ENCODE measurements around the gene IGFL3. TPM values are rescaled to one million over a fixed set of nuclear protein-coding genes. Genes with fewer than 3 reads are reported as not detected.
A peak's percentile ranks its signal among the peaks of the same experiment; 100 is the strongest.

The IGFL3 gene
- total RNA-seq, 2 donors from 2014 or later: not detected

DNA sequence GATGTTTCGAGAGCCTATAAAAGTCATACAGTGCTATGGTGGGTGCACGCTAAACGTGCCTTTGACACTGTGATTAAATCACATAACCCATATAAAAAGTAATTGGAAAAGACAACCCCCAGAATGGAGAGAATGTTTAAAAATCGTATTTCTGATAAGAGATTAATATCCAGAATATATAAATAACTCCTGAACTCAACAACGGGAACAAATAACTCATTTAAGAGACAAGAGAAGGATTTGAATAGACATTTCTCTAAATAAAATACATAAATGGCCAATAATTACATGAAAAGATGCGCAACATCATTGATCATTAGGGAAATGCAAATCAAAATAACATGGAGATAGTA, 46.7 kb downstream of the IGFL3 start:
- H3K4me3 ChIP-seq: no peak overlapping the region
- H3K9me3 ChIP-seq: no peaks in the 10 kb centered on the region
- 15% methylated on average over 6 of the region's 6 CpGs for WGBS, 2 donors
- H3K36me3 ChIP-seq (replicated peaks in 1 of 2; ENCODE audit: insufficient read depth in 1 of 2, low read depth in 2 of 2): no peaks in the 10 kb centered on the region
- no peak overlapping the region for H3K27ac ChIP-seq
- no peak for TF ChIP-seq POLR2A (IDR thresholded peaks at IDR 0.05)
- TF ChIP-seq CTCF (IDR thresholded peaks at IDR 0.05): peak in 1 of 7 experiments; percentile 2
- peaks cover 11% of the 10 kb centered on the region for H3K4me1 ChIP-seq
- intact Hi-C loops (cut with DNase I): no loop called here
- DNase-seq (no peak), ATAC-seq (no peak)
- peaks cover 0 to 14% of the 10 kb centered on the region in 2 donors for H3K27me3 ChIP-seq

DNA sequence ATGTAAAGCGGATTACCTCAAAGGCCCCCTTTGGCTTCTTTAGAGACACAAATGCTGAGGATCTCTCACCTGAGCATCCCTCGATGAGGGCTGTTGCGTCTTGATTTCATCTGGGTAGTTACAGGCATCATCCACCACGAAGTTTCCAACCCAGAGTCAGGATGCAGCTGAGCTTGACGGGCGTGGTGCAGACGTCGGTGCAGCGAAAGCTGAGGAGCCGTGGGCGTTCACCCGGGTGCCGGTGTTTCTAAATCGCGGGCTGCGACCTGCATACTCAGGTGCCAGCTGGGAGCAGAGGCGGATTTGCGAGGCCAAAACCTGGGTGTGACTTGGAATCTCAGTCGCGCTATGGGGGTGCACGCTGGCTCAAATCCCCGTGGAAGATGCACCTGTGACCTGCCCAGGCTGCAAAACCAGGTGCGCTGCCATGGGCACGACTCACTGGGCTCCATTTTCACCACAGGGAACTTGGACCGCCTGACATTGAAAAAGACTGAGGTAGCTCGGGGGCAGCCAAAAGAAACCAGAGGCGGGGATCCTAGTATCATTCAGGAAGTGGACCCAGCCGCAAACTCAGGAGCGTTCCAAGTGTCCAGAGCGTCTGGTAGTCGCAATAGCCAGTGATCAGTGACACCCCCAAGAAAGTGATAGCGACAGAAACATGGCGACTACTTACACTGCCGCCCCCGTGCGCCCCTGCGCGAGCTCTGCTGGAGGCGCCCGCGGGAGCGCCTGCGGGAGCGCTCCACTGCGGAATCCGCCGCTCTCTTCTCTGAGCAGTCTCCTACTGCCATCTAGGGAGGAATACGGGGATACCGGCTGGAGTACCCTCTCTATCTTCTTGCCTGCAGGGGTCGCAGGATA, 47.3 kb downstream of the IGFL3 start:
- TF ChIP-seq POLR2A (IDR thresholded peaks at IDR 0.05): no peak
- TF ChIP-seq CTCF (IDR thresholded peaks at IDR 0.05): peak; percentile 49 to 93 (median 69)
- H3K27ac ChIP-seq: no peak overlapping the region
- ATAC-seq: peak; percentile 74
- peak; percentile 47 to 72 (median 62) for DNase-seq
- H3K4me3 ChIP-seq: no peak overlapping the region
- no peaks in the 10 kb centered on the region for H3K36me3 ChIP-seq (replicated peaks in 1 of 2; ENCODE audit: insufficient read depth in 1 of 2, low read depth in 2 of 2)
- H3K4me1 ChIP-seq: peaks cover 11% of the 10 kb centered on the region
- WGBS, 2 donors: 2% methylated on average over 28 to 50 of the region's 50 CpGs
- H3K9me3 ChIP-seq: no peaks in the 10 kb centered on the region
- intact Hi-C loops (cut with DNase I): no loop called here
- peaks cover 0 to 14% of the 10 kb centered on the region in 2 donors for H3K27me3 ChIP-seq

GRCh38 chr19:46076031-46076880, 48.2 kb downstream of the IGFL3 start:
- Histone ChIP-seq H3K4me3 (no peak overlapping the region), H3K36me3 (replicated peaks in 1 of 2; ENCODE audit: insufficient read depth in 1 of 2, low read depth in 2 of 2) (no peaks in the 10 kb centered on the region), H3K27ac (no peak overlapping the region), H3K9me3 (no peaks in the 10 kb centered on the region), H3K4me1 (peaks cover 11% of the 10 kb centered on the region), H3K27me3 (peaks cover 0 to 14% of the 10 kb centered on the region in 2 donors)
- ATAC-seq: no peak
- 27 to 30% methylated on average over 9 of the region's 9 CpGs for WGBS, 2 donors
- intact Hi-C loops (cut with DNase I): no loop called here
- TF ChIP-seq CTCF (IDR thresholded peaks at IDR 0.05) (no peak), POLR2A (IDR thresholded peaks at IDR 0.05) (no peak)
- no peak for DNase-seq

- intact Hi-C loops (cut with DNase I): no loop called here
- ATAC-seq (no peak), DNase-seq (no peak)
- Histone ChIP-seq H3K4me1 (peaks cover 11% of the 10 kb centered on the region), H3K9me3 (no peaks in the 10 kb centered on the region), H3K36me3 (replicated peaks in 1 of 2; ENCODE audit: insufficient read depth in 1 of 2, low read depth in 2 of 2) (no peaks in the 10 kb centered on the region), H3K27me3 (peaks cover 0 to 14% of the 10 kb centered on the region in 2 donors), H3K4me3 (no peak overlapping the region), H3K27ac (no peak overlapping the region)
- WGBS, 2 donors: 70 to 76% methylated on average over 3 of the region's 3 CpGs
- TF ChIP-seq CTCF (IDR thresholded peaks at IDR 0.05) (no peak), POLR2A (IDR thresholded peaks at IDR 0.05) (no peak)
These were observed 51.1 kb downstream of the IGFL3 start for GRCh38 chr19:46073268-46073922.

Other genes starting within 250 kb of the IGFL3 start
- gene IRF2BP1, start 238.5 kb downstream of the IGFL3 start, total RNA-seq: 10 to 100 TPM; 24.1 to 25.1 TPM
- 10 to 100 TPM in 1 of 2 donors, 1 to 10 TPM in 1; 6.7 to 13.5 TPM for gene MYPOP, start 222.1 kb downstream of the IGFL3 start, total RNA-seq
- gene NANOS2, start 209.9 kb downstream of the IGFL3 start, total RNA-seq: not detected
- 1 to 10 TPM; 1.3 to 1.6 TPM for gene NOVA2, start 150.8 kb downstream of the IGFL3 start, total RNA-seq
- 10 to 100 TPM in 1 of 2 donors, 1 to 10 TPM in 1; 7.8 to 14.5 TPM for gene CCDC61, start 129.2 kb downstream of the IGFL3 start, total RNA-seq
- not detected for gene PGLYRP1, start 101.6 kb downstream of the IGFL3 start, total RNA-seq
- not detected for gene IGFL4, start 83.7 kb downstream of the IGFL3 start, total RNA-seq
- gene IGFL2, start 23.6 kb upstream of the IGFL3 start, total RNA-seq: not detected
- not detected for gene IGFL1, start 105.1 kb upstream of the IGFL3 start, total RNA-seq
- gene HIF3A, start 172.4 kb upstream of the IGFL3 start, total RNA-seq: 10 to 100 TPM; 24.4 to 63.3 TPM
- 10 to 100 TPM; 31.1 to 77.5 TPM for gene PPP5C, start 222.4 kb upstream of the IGFL3 start, total RNA-seq

All from body of pancreas (tissue), 4 donors.